ENCODE data around the gene HS6ST3. TPM values are rescaled to one million over a fixed set of nuclear protein-coding genes. Genes with fewer than 3 reads are reported as not detected.

The HS6ST3 gene
- total RNA-seq, 1 experiment from 2014 or later = 1.2 TPM

DNA sequence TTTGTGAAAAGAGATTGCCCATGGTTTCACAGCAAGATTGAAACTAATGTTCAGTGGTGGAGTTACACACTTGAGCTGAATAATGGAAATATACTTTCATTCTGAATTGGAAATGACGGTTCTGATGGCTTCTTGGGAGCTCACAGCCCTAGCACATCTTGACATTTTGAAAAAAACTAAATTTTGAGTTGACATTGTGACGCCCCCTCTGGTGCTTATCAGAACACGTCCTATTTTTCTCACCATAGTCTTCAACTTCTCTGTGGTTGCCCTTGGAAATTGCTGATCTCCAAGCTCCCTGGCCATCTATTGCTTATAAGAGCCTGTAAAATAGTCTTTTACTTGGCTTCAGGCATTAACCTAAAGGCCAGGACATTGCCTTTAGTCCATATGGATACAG is 702.3 kb downstream of the HS6ST3 start (continued):
- TF ChIP-seq, protein P1, sequence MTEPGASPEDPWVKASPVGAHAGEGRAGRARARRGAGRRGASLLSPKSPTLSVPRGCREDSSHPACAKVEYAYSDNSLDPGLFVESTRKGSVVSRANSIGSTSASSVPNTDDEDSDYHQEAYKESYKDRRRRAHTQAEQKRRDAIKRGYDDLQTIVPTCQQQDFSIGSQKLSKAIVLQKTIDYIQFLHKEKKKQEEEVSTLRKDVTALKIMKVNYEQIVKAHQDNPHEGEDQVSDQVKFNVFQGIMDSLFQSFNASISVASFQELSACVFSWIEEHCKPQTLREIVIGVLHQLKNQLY (CRISPR knock-in tag; IDR thresholded peaks at IDR 0.05) = no peak
- no peak for TF ChIP-seq ZNF138 (CRISPR knock-in tag; conservative IDR thresholded peaks at IDR 0.05)
- no peak for TF ChIP-seq ARID4B (CRISPR knock-in tag; IDR thresholded peaks at IDR 0.05; ENCODE audit: borderline replicate concordance)
- TF ChIP-seq ZNF423 (CRISPR knock-in tag; IDR thresholded peaks at IDR 0.05) = no peak
- no peak for TF ChIP-seq ZNF416 (CRISPR knock-in tag; IDR thresholded peaks at IDR 0.05)
- TF ChIP-seq FOXP4 (CRISPR knock-in tag; IDR thresholded peaks at IDR 0.05) = no peak
- TF ChIP-seq TEAD4 (CRISPR knock-in tag; IDR thresholded peaks at IDR 0.05) = no peak

- H3K36me3 Mint-ChIP-seq = no peaks in the 10 kb centered on the region
- TF ChIP-seq ZNF671 (CRISPR knock-in tag; IDR thresholded peaks at IDR 0.05) = no peak
- TF ChIP-seq TCF7 (CRISPR knock-in tag; IDR thresholded peaks at IDR 0.05; ENCODE audit: low read depth) = no peak
- TF ChIP-seq, protein P2, sequence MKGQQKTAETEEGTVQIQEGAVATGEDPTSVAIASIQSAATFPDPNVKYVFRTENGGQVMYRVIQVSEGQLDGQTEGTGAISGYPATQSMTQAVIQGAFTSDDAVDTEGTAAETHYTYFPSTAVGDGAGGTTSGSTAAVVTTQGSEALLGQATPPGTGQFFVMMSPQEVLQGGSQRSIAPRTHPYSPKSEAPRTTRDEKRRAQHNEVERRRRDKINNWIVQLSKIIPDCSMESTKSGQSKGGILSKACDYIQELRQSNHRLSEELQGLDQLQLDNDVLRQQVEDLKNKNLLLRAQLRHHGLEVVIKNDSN (CRISPR knock-in tag; IDR thresholded peaks at IDR 0.05) = no peak
- TF ChIP-seq, protein P3, sequence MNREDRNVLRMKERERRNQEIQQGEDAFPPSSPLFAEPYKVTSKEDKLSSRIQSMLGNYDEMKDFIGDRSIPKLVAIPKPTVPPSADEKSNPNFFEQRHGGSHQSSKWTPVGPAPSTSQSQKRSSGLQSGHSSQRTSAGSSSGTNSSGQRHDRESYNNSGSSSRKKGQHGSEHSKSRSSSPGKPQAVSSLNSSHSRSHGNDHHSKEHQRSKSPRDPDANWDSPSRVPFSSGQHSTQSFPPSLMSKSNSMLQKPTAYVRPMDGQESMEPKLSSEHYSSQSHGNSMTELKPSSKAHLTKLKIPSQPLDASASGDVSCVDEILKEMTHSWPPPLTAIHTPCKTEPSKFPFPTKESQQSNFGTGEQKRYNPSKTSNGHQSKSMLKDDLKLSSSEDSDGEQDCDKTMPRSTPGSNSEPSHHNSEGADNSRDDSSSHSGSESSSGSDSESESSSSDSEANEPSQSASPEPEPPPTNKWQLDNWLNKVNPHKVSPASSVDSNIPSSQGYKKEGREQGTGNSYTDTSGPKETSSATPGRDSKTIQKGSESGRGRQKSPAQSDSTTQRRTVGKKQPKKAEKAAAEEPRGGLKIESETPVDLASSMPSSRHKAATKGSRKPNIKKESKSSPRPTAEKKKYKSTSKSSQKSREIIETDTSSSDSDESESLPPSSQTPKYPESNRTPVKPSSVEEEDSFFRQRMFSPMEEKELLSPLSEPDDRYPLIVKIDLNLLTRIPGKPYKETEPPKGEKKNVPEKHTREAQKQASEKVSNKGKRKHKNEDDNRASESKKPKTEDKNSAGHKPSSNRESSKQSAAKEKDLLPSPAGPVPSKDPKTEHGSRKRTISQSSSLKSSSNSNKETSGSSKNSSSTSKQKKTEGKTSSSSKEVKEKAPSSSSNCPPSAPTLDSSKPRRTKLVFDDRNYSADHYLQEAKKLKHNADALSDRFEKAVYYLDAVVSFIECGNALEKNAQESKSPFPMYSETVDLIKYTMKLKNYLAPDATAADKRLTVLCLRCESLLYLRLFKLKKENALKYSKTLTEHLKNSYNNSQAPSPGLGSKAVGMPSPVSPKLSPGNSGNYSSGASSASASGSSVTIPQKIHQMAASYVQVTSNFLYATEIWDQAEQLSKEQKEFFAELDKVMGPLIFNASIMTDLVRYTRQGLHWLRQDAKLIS (CRISPR knock-in tag; IDR thresholded peaks at IDR 0.05; ENCODE audit: borderline replicate concordance) = no peak
- TF ChIP-seq GRHL2 (CRISPR knock-in tag; IDR thresholded peaks at IDR 0.05; ENCODE audit: insufficient replicate concordance, severe bottlenecking) = no peak
- TF ChIP-seq JUN (CRISPR knock-in tag; IDR thresholded peaks at IDR 0.05) = no peak
- no peak for TF ChIP-seq SMAD4 (CRISPR knock-in tag; IDR thresholded peaks at IDR 0.05)
- no peak for TF ChIP-seq MXD4 (CRISPR knock-in tag; IDR thresholded peaks at IDR 0.05; ENCODE audit: borderline replicate concordance)
- no peak for TF ChIP-seq ZNF281 (CRISPR knock-in tag; IDR thresholded peaks at IDR 0.05)
- TF ChIP-seq PRRX2 (CRISPR knock-in tag; IDR thresholded peaks at IDR 0.05) = no peak
- no peaks in the 10 kb centered on the region for H3K4me1 Mint-ChIP-seq
- ATAC-seq (no peak), DNase-seq (ENCODE audit: low spot score) (no peak)
- H3K9me3 Mint-ChIP-seq = peaks cover 3% of the 10 kb centered on the region; the same call in 1 of the 2 replicates
- H3K27me3 Mint-ChIP-seq (ENCODE audit: low read depth) = no peaks in the 10 kb centered on the region
- H3K27ac Mint-ChIP-seq = no peak overlapping the region
- ChIA-PET CTCF (interaction anchor here (1.0 kb wide), 1 partner anchor 30 kb away, joined by 3 read pairs; no protein-coding TSS in a partner anchor), POLR2A (no interaction called here)
- H3K4me3 Mint-ChIP-seq = no peak overlapping the region
These were observed 703.0 kb downstream of the HS6ST3 start for GRCh38 chr13:96792736-96793403.

Measured in WTC11 (cell line).